ENCODE results near the gene EEF2KMT. TPM values are rescaled to one million over a fixed set of nuclear protein-coding genes. Genes with fewer than 3 reads are reported as not detected.

Gene EEF2KMT
- total and polyA plus RNA-seq, 2 of the 13 experiments (the other 11 are each of a cell fraction or from before 2014, with no cell fraction given): 10.7 to 26.9 TPM

DNA sequence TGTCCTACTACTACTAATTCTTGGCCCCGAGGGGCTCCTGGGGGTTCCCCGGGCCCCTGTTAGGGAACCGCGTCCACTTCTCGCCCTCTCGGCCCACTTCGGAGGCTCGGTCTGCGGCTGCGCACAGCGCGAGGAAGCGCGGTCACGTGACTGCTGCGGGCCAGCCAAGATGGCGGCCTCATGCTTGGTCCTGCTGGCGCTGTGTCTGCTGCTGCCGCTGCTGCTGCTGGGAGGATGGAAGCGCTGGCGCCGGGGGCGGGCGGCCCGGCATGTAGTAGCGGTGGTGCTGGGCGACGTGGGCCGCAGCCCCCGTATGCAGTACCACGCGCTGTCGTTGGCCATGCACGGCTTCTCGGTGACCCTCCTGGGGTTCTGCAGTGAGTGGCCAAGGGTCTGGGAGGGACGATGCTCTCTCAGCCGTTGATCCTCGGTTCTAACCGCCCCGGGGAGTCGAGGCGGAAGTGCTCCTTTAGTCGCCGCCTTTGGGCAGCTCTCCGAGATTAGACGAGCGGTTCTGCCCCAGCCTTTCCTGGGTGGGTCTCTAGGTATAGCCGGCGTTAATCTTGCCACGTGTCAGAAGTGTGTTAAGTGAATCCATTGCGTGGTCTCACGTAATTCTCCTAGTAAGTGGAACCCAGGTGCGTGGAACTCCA lies 25.8 kb downstream of the EEF2KMT start, which contains the start of gene ALG1 (continued):
- TF ChIP-seq ZNF749 (CRISPR knock-in tag; IDR thresholded peaks at IDR 0.05; ENCODE audit: borderline replicate concordance) (peak; percentile 94), XRCC5 (optimal IDR thresholded peaks at IDR 0.05; ENCODE audit: low read length) (peak; percentile 93), MEIS1 (CRISPR knock-in tag; IDR thresholded peaks at IDR 0.05; ENCODE audit: borderline replicate concordance) (0 out of 2 replicates have a peak, but pooled peaks have one; percentile 29), ZNF337 (CRISPR knock-in tag; IDR thresholded peaks at IDR 0.05; ENCODE audit: borderline replicate concordance, low read depth) (peak; percentile 93; the same call in 1 of the 2 replicates), HES4 (CRISPR knock-in tag; IDR thresholded peaks at IDR 0.05; ENCODE audit: borderline replicate concordance) (peak; percentile 95), CCDC6 (CRISPR knock-in tag; IDR thresholded peaks at IDR 0.05) (peak; percentile 94)
- TF ChIP-seq, protein P1, sequence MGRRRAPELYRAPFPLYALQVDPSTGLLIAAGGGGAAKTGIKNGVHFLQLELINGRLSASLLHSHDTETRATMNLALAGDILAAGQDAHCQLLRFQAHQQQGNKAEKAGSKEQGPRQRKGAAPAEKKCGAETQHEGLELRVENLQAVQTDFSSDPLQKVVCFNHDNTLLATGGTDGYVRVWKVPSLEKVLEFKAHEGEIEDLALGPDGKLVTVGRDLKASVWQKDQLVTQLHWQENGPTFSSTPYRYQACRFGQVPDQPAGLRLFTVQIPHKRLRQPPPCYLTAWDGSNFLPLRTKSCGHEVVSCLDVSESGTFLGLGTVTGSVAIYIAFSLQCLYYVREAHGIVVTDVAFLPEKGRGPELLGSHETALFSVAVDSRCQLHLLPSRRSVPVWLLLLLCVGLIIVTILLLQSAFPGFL (CRISPR knock-in tag; IDR thresholded peaks at IDR 0.05): no peak

DNA sequence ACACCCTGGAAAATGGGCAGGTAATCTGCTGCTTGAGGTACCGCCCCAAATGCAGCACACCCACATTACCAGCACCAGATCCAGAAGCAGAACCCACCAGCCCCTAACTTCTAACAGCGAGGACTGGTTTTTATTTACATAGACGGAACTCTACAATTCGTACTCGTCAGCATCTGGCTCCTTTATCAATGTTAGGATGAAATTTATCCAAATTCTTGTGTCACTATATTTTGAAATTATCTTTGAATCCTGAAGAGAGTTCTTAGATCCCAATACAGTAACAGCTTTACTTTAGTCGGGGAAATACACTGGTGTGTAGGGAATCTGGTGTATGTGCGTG lies 26.3 kb downstream of the EEF2KMT start:
- 48% methylated on average over 7 of the region's 7 CpGs for WGBS (ENCODE audit: low lambda C conversion rate)
- BruUV-seq (replicated peaks): TSS peak; percentile 70
- FAIRE-seq (peak; percentile 12), DNase-seq (ENCODE audit: low spot score) (no peak), ATAC-seq (no peak)
- Histone ChIP-seq H4K20me1 (ENCODE audit: insufficient read depth, low read length) (no peaks in the 10 kb centered on the region), H2AFZ (ENCODE audit: low read length) (peak overlapping the region; percentile 73), H3K9ac (ENCODE audit: insufficient read depth, low read depth, low read length) (peak overlapping the region; percentile 85), H3K9me3 (ENCODE audit: low read length) (no peaks in the 10 kb centered on the region), H3K36me3 (replicated peaks in 1 of 2; ENCODE audit: control insufficient read depth in 1 of 2, insufficient read depth in 2 of 2, low read length in 2 of 2) (peaks cover 14 to 28% of the 10 kb centered on the region in 2 experiments), H3K4me3 (replicated peaks in 1 of 3; ENCODE audit: insufficient read depth in 1 of 3, low read depth in 2 of 3, low read length in 3 of 3) (peak overlapping the region; percentile 79 to 89 (median 82)), H3K27ac (ENCODE audit: extremely low read length, insufficient read depth, low read length) (peak overlapping the region; percentile 70), H3K79me2 (ENCODE audit: insufficient read depth, low read length) (peaks cover 26% of the 10 kb centered on the region), H3K4me1 (ENCODE audit: insufficient read depth, low read length) (peaks cover 25% of the 10 kb centered on the region), H3K27me3 (ENCODE audit: control insufficient read depth in 1 of 2, insufficient read depth in 2 of 2, low read length in 2 of 2) (no peaks in the 10 kb centered on the region; a peak in 1 of 5 replicates), H3K4me2 (ENCODE audit: low read depth, low read length) (peak overlapping the region; percentile 95)
- intact Hi-C loops (cut with micrococcal nuclease; ENCODE audit: unreplicated experiment) (loop anchor here (5.0 kb wide), 2 partner anchors 34 to 114 kb away; partner anchors contain the start of gene SEC14L5), in situ Hi-C loops (cut with HindIII; ENCODE audit: extremely low pct_ligation_motif_present, low pct_unique_long_range_greater_than_20kb) (no loop called here)
- ChIA-PET POLR2A (interaction anchor here (1.0 to 2.2 kb wide), 7 partner anchors 13 to 165 kb away, joined by 3 to 12 read pairs (median 4); partner anchors contain the start of genes NAGPA and SEC14L5), CTCF (ENCODE audit: low intra/inter-chr PET ratio, low total read pairs) (no interaction called here)
- peak; percentile 77; the same call in 1 of the 2 replicates for TF ChIP-seq ZNF816 (CRISPR knock-in tag; IDR thresholded peaks at IDR 0.05; ENCODE audit: borderline replicate concordance)
- TF ChIP-seq NRL (CRISPR knock-in tag; IDR thresholded peaks at IDR 0.05; ENCODE audit: borderline replicate concordance): no peak
- TF ChIP-seq ZC3H4 (CRISPR knock-in tag; IDR thresholded peaks at IDR 0.05; ENCODE audit: borderline replicate concordance): 0 out of 2 replicates have a peak, but pooled peaks have one; percentile 6
- TF ChIP-seq, protein P2, sequence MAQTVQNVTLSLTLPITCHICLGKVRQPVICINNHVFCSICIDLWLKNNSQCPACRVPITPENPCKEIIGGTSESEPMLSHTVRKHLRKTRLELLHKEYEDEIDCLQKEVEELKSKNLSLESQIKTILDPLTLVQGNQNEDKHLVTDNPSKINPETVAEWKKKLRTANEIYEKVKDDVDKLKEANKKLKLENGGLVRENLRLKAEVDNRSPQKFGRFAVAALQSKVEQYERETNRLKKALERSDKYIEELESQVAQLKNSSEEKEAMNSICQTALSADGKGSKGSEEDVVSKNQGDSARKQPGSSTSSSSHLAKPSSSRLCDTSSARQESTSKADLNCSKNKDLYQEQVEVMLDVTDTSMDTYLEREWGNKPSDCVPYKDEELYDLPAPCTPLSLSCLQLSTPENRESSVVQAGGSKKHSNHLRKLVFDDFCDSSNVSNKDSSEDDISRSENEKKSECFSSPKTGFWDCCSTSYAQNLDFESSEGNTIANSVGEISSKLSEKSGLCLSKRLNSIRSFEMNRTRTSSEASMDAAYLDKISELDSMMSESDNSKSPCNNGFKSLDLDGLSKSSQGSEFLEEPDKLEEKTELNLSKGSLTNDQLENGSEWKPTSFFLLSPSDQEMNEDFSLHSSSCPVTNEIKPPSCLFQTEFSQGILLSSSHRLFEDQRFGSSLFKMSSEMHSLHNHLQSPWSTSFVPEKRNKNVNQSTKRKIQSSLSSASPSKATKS (CRISPR knock-in tag; IDR thresholded peaks at IDR 0.05): peak; percentile 50; the same call in 1 of the 2 replicates
- TF ChIP-seq, protein P3, sequence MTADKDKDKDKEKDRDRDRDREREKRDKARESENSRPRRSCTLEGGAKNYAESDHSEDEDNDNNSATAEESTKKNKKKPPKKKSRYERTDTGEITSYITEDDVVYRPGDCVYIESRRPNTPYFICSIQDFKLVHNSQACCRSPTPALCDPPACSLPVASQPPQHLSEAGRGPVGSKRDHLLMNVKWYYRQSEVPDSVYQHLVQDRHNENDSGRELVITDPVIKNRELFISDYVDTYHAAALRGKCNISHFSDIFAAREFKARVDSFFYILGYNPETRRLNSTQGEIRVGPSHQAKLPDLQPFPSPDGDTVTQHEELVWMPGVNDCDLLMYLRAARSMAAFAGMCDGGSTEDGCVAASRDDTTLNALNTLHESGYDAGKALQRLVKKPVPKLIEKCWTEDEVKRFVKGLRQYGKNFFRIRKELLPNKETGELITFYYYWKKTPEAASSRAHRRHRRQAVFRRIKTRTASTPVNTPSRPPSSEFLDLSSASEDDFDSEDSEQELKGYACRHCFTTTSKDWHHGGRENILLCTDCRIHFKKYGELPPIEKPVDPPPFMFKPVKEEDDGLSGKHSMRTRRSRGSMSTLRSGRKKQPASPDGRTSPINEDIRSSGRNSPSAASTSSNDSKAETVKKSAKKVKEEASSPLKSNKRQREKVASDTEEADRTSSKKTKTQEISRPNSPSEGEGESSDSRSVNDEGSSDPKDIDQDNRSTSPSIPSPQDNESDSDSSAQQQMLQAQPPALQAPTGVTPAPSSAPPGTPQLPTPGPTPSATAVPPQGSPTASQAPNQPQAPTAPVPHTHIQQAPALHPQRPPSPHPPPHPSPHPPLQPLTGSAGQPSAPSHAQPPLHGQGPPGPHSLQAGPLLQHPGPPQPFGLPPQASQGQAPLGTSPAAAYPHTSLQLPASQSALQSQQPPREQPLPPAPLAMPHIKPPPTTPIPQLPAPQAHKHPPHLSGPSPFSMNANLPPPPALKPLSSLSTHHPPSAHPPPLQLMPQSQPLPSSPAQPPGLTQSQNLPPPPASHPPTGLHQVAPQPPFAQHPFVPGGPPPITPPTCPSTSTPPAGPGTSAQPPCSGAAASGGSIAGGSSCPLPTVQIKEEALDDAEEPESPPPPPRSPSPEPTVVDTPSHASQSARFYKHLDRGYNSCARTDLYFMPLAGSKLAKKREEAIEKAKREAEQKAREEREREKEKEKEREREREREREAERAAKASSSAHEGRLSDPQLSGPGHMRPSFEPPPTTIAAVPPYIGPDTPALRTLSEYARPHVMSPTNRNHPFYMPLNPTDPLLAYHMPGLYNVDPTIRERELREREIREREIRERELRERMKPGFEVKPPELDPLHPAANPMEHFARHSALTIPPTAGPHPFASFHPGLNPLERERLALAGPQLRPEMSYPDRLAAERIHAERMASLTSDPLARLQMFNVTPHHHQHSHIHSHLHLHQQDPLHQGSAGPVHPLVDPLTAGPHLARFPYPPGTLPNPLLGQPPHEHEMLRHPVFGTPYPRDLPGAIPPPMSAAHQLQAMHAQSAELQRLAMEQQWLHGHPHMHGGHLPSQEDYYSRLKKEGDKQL (CRISPR knock-in tag; IDR thresholded peaks at IDR 0.05; ENCODE audit: low read depth): peak; percentile 37; the same call in 1 of the 2 replicates
